OCI-LY3 (cell line): ENCODE data around the gene OAT.

ENCODE experiments used
- H2AFZ ChIP-seq: fragments of 200-600, 300-600 bp; shearing (Covaris generic); 2 replicates; pipeline ENCODE4 v1.6.0; 2014; ENCODE audit warnings: antibody characterized with exemption, low read depth, low read length
- H3K27ac ChIP-seq: fragments of 200-600, 300-600 bp; sonication (generic); 2 replicates; pipeline ENCODE4 v1.5.1; 2014; ENCODE audit warnings: mild to moderate bottlenecking, low read length, moderate library complexity, mixed read lengths
- H3K27me3 ChIP-seq: fragments of 200-600, 300-600 bp; sonication (generic); 2 replicates; pipeline ENCODE4 v1.6.1; 2014; ENCODE audit warnings: low read depth, low read length, mixed read lengths
- H3K36me3 ChIP-seq: fragments of 200-600, 300-600 bp; sonication (generic); replicated peaks from 2 replicates; pipeline ENCODE3; 2014; ENCODE audit warnings: low read depth, low read length, mixed read lengths
- H3K4me1 ChIP-seq: fragments of 300-600, 200-600 bp; sonication (generic); 2 replicates; pipeline ENCODE4 v1.6.1; 2014; ENCODE audit warnings: low read length, mixed read lengths
- H3K4me2 ChIP-seq: fragments of 200-600, 300-600 bp; sonication (generic); 2 replicates; pipeline ENCODE4 v1.6.1; 2014; ENCODE audit warnings: low read length, mixed read lengths
- H3K4me3 ChIP-seq: fragments of 300-600, 200-600 bp; sonication (generic); 2 replicates; pipeline ENCODE4 v1.5.1; 2014; ENCODE audit warnings: antibody characterized with exemption, mild to moderate bottlenecking, low read length, moderate library complexity
- H3K79me2 ChIP-seq: fragments of 300-600, 200-600 bp; shearing (Covaris generic); 2 replicates; pipeline ENCODE4 v1.6.1; 2014; ENCODE audit warnings: mild to moderate bottlenecking, low read length, mixed read lengths
- H3K9ac ChIP-seq: fragments of 300-600, 200-600 bp; shearing (Covaris generic); 2 replicates; pipeline ENCODE4 v1.6.0; 2014; ENCODE audit warnings: mild to moderate bottlenecking, low read length, moderate library complexity
- H3K9me3 ChIP-seq: fragments of 200-600, 300-600 bp; shearing (Covaris generic); 2 replicates; pipeline ENCODE4 v1.6.1; 2014; ENCODE audit warnings: low read length, mixed read lengths; ENCODE audit not compliant: insufficient read depth
- H4K20me1 ChIP-seq: fragments of 200-600, 300-600 bp; sonication (generic); 2 replicates; pipeline ENCODE4 v1.6.1; 2016; ENCODE audit warnings: low read length, mixed read lengths; ENCODE audit not compliant: insufficient read depth
- CTCF ChIP-seq: fragments of 200-600, 300-600 bp; sonication (generic); IDR thresholded peaks from 2 replicates; pipeline ENCODE4 v1.5.1; 2014; ENCODE audit warnings: antibody characterized with exemption, low read length, low read depth
- EZH2phosphoT487 ChIP-seq: fragments of 200-600 bp; shearing (Covaris generic); IDR thresholded peaks from 2 replicates; pipeline ENCODE4 v1.6.1; 2018; ENCODE audit warnings: antibody characterized with exemption, mixed run types, low read depth

The OAT gene

GRCh38 chr10:124418726-124419501, at the start of gene OAT:
OAT (minus strand) TSS chr10:124418923; CDS start chr10:124412171, 6,752 bp downstream.
- Histone ChIP-seq H3K79me2 (no peaks in the 10 kb centered on the region), H3K27ac (no peak within 1 kb of the TSS), H3K9me3 (no peaks in the 10 kb centered on the region), H3K27me3 (peaks cover 8% of the 10 kb centered on the region), H3K4me1 (peaks cover 4% of the 10 kb centered on the region), H2AFZ (peak within 1 kb of the TSS; percentile 88), H4K20me1 (no peaks in the 10 kb centered on the region), H3K9ac (peak within 1 kb of the TSS; percentile 64), H3K4me3 (peak within 1 kb of the TSS; percentile 82), H3K4me2 (peak within 1 kb of the TSS; percentile 94), H3K36me3 (no peaks in the 10 kb centered on the region)
- TF ChIP-seq CTCF (no peak), EZH2phosphoT487 (no peak)

- Histone ChIP-seq H3K27ac (no peak overlapping the region), H3K9me3 (no peaks in the 10 kb centered on the region), H3K79me2 (no peaks in the 10 kb centered on the region), H3K27me3 (no peaks in the 10 kb centered on the region), H3K4me3 (no peak overlapping the region), H4K20me1 (no peaks in the 10 kb centered on the region), H3K36me3 (no peaks in the 10 kb centered on the region), H3K9ac (no peak overlapping the region), H2AFZ (no peak overlapping the region), H3K4me2 (no peak overlapping the region), H3K4me1 (peaks cover 13% of the 10 kb centered on the region)
- no peak for TF ChIP-seq EZH2phosphoT487
- TF ChIP-seq CTCF: no peak
Measured at GRCh38 chr10:124467165-124467564, 48.4 kb upstream of the OAT start.

GRCh38 chr10:124465777-124466488, 47.2 kb upstream of the OAT start:
- no peak overlapping the region for H3K9ac ChIP-seq
- H3K36me3 ChIP-seq: no peaks in the 10 kb centered on the region
- H3K4me2 ChIP-seq: peak overlapping the region; percentile 60
- no peaks in the 10 kb centered on the region for H4K20me1 ChIP-seq
- no peaks in the 10 kb centered on the region for H3K9me3 ChIP-seq
- H2AFZ ChIP-seq: no peak overlapping the region
- no peaks in the 10 kb centered on the region for H3K27me3 ChIP-seq
- H3K79me2 ChIP-seq: no peaks in the 10 kb centered on the region
- TF ChIP-seq EZH2phosphoT487: no peak
- TF ChIP-seq CTCF: no peak
- peaks cover 13% of the 10 kb centered on the region for H3K4me1 ChIP-seq
- H3K27ac ChIP-seq: no peak overlapping the region
- no peak overlapping the region for H3K4me3 ChIP-seq
